H1 (cell line): ENCODE measurements around the gene ASCL5. TPM values are rescaled to one million over a fixed set of nuclear protein-coding genes. Genes with fewer than 3 reads are reported as not detected.

ENCODE experiments used
- CTCF ChIA-PET: fragments of 300-600 bp; sonication (Branson Sonifier 250); formaldehyde crosslinking; loops from one replicate; lab custom pipeline; 2021; ENCODE audit not compliant: partially characterized antibody; lab: Charles Lee
- POLR2A ChIA-PET: fragments of 300-600 bp; sonication (Branson Sonifier 250); formaldehyde crosslinking; loops from one replicate; lab custom pipeline; 2021; ENCODE audit warnings: inconsistent platforms; ENCODE audit not compliant: partially characterized antibody; lab: Charles Lee
- DNase-seq, 2 experiments: peaks; one replicate each; pipeline versions ENCODE4 v3.0.0 to v3.0.0-alpha.2; 2010 to 2022; ENCODE audit warnings: low spot score in 2 of 2, low read depth in 1 of 2, mixed read lengths in 1 of 2
- FAIRE-seq: peaks from 2 replicates; lab custom pipeline; 2011; peaks lifted over from hg19 to GRCh38; lab: Jason Lieb, UNC
- H2AFZ ChIP-seq: 2 replicates; pipeline ENCODE4 v1.8.1; 2012; ENCODE audit warnings: low read length, inconsistent platforms
- H2AK5ac ChIP-seq: 2 replicates; pipeline ENCODE4 v1.6.1; 2013; ENCODE audit warnings: low read depth, low read length
- H2BK120ac ChIP-seq: replicated peaks from 2 replicates; pipeline ENCODE3; 2013; ENCODE audit warnings: low read depth, low read length, inconsistent platforms
- H2BK12ac ChIP-seq: 2 replicates; pipeline ENCODE4 v1.6.1; 2013; ENCODE audit warnings: low read depth, low read length
- H2BK15ac ChIP-seq: 2 replicates; pipeline ENCODE4 v1.6.1; 2013; ENCODE audit warnings: low read length
- H2BK20ac ChIP-seq: 2 replicates; pipeline ENCODE4 v1.6.1; 2013; ENCODE audit warnings: low read length
- H2BK5ac ChIP-seq: 2 replicates; pipeline ENCODE4 v1.6.1; 2013; ENCODE audit warnings: low read depth, low read length
- H3K14ac ChIP-seq: 2 replicates; pipeline ENCODE4 v1.6.1; 2013; ENCODE audit warnings: inconsistent platforms; ENCODE audit not compliant: insufficient read length
- H3K18ac ChIP-seq: 2 replicates; pipeline ENCODE4 v1.6.1; 2013; ENCODE audit warnings: low read length; ENCODE audit errors: extremely low read depth
- H3K23ac ChIP-seq: 2 replicates; pipeline ENCODE4 v1.6.1; 2013; ENCODE audit warnings: inconsistent platforms; ENCODE audit not compliant: insufficient read length
- H3K23me2 ChIP-seq: 2 replicates; pipeline ENCODE4 v1.6.1; 2013; ENCODE audit warnings: low read depth, low read length
- H3K27ac ChIP-seq: 2 replicates; pipeline ENCODE4 v1.6.1; 2011; ENCODE audit warnings: low read depth, low read length, inconsistent platforms
- H3K27me3 ChIP-seq, 4 experiments: replicated peaks in 1 of 4; 1 replicate in 1 of 4; 2 replicates in 3 of 4; pipeline versions ENCODE4 v1.6.1 to v1.8.1; 2011 to 2013; ENCODE audit warnings: low read length in 3 of 4, mild to moderate bottlenecking in 3 of 4, inconsistent platforms in 2 of 4, mixed read lengths in 2 of 4, moderate library complexity in 1 of 4; ENCODE audit not compliant: control insufficient read depth in 3 of 4, insufficient read depth in 3 of 4; ENCODE audit errors: extremely low read depth in 1 of 4
- H3K36me3 ChIP-seq, 4 experiments: 2 replicates each; pipeline versions ENCODE4 v1.6.1 to v1.8.1; 2011 to 2013; ENCODE audit warnings: mild to moderate bottlenecking in 4 of 4, low read length in 3 of 4, moderate library complexity in 2 of 4, control low read depth in 1 of 4, inconsistent platforms in 1 of 4; ENCODE audit not compliant: insufficient read depth in 4 of 4, control insufficient read depth in 2 of 4
- H3K4ac ChIP-seq: replicated peaks from 2 replicates; pipeline ENCODE3; 2013; ENCODE audit warnings: low read length, low read depth, mixed read lengths, inconsistent platforms; ENCODE audit not compliant: insufficient read length
- H3K4me1 ChIP-seq, 4 experiments: replicated peaks in 1 of 4; 1 replicate in 1 of 4; 2 replicates in 3 of 4; pipeline versions ENCODE4 v1.6.1 to v1.8.1; 2011 to 2013; ENCODE audit warnings: low read length in 3 of 4, inconsistent platforms in 2 of 4, mixed read lengths in 1 of 4; ENCODE audit not compliant: insufficient read depth in 4 of 4, control insufficient read depth in 3 of 4
- H3K4me2 ChIP-seq, 2 experiments: 2 replicates each; pipeline versions ENCODE4 v1.6.1 to v1.8.1; 2011 to 2013; ENCODE audit warnings: low read depth in 2 of 2, low read length in 2 of 2, control low read depth in 1 of 2, inconsistent platforms in 1 of 2, mild to moderate bottlenecking in 1 of 2; ENCODE audit not compliant: insufficient read depth in 1 of 2
- H3K4me3 ChIP-seq, 4 experiments: fragments of 200-600, 300-600 bp in 1 of 4; sonication (generic), shearing (Covaris generic), sonication (Bioruptor Twin) in 1 of 4; 2 replicates each; pipeline versions ENCODE4 v1.5.1 to v1.8.1; 2011 to 2016; ENCODE audit warnings: low read length in 4 of 4, low read depth in 3 of 4, control low read depth in 2 of 4, inconsistent platforms in 2 of 4, mild to moderate bottlenecking in 2 of 4, mixed read lengths in 1 of 4, moderate library complexity in 1 of 4; ENCODE audit not compliant: insufficient read depth in 2 of 4; ENCODE audit errors: extremely low read depth in 1 of 4
- H3K56ac ChIP-seq: replicated peaks from 2 replicates; pipeline ENCODE3; 2013; ENCODE audit warnings: low read depth, mild to moderate bottlenecking, mixed read lengths, low read length, inconsistent platforms; ENCODE audit not compliant: insufficient read length
- H3K79me1 ChIP-seq: 2 replicates; pipeline ENCODE4 v1.6.1; 2013; ENCODE audit warnings: low read depth, low read length, control low read depth
- H3K79me2 ChIP-seq, 2 experiments: 2 replicates each; pipeline versions ENCODE4 v1.6.1 to v1.8.1; 2012 to 2013; ENCODE audit warnings: low read length in 2 of 2, mild to moderate bottlenecking in 2 of 2, inconsistent platforms in 1 of 2; ENCODE audit not compliant: insufficient read depth in 2 of 2, control insufficient read depth in 1 of 2
- H3K9ac ChIP-seq, 4 experiments: replicated peaks in 1 of 4; 1 replicate in 1 of 4; 2 replicates in 3 of 4; pipeline versions ENCODE4 v1.6.1 to v1.8.1; 2011 to 2013; ENCODE audit warnings: low read depth in 3 of 4, low read length in 3 of 4, control low read depth in 2 of 4, mild to moderate bottlenecking in 2 of 4, moderate library complexity in 2 of 4, inconsistent platforms in 1 of 4; ENCODE audit errors: extremely low read depth in 1 of 4
- H3K9me3 ChIP-seq, 2 experiments: 2 replicates each; pipeline versions ENCODE4 v1.6.1 to v1.8.1; 2012 to 2013; ENCODE audit warnings: mild to moderate bottlenecking in 2 of 2, moderate library complexity in 2 of 2, control low read depth in 1 of 2, inconsistent platforms in 1 of 2, low read depth in 1 of 2, low read length in 1 of 2, mixed read lengths in 1 of 2; ENCODE audit not compliant: insufficient read depth in 2 of 2
- H4K20me1 ChIP-seq, 2 experiments: replicated peaks in 1 of 2; 2 replicates each; pipeline versions ENCODE3 to v1.8.1; 2011 to 2013; ENCODE audit warnings: inconsistent platforms in 2 of 2, low read length in 2 of 2, mild to moderate bottlenecking in 1 of 2; ENCODE audit not compliant: insufficient read depth in 2 of 2, control insufficient read depth in 1 of 2
- H4K5ac ChIP-seq: 2 replicates; pipeline ENCODE4 v1.6.1; 2013; ENCODE audit warnings: low read length, low read depth, mixed read lengths, inconsistent platforms; ENCODE audit not compliant: insufficient read length
- H4K8ac ChIP-seq: 2 replicates; pipeline ENCODE4 v1.8.0; 2013; ENCODE audit warnings: mild to moderate bottlenecking, moderate library complexity, low read length, inconsistent platforms; ENCODE audit not compliant: insufficient read depth; ENCODE audit errors: extremely low read depth
- H4K91ac ChIP-seq: replicated peaks from 2 replicates; pipeline ENCODE3; 2013; ENCODE audit warnings: low read length, mixed read lengths, inconsistent platforms; ENCODE audit not compliant: insufficient read length
- BCL11A ChIP-seq, 2 experiments: IDR thresholded peaks; one replicate each; pipeline ENCODE4 v1.6.1; 2011; ENCODE audit warnings: low read depth in 2 of 2, low read length in 2 of 2, mild to moderate bottlenecking in 2 of 2
- JUN ChIP-seq: IDR thresholded peaks from 2 replicates; pipeline ENCODE4 v1.6.1; 2011; ENCODE audit warnings: low read depth, mild to moderate bottlenecking, improper control_type of control experiment, low read length
- WGBS, 2 experiments: shearing (Covaris generic) in 1 of 2; methylation state at CpG; one replicate each; pipeline versions ENCODE4 v1.1.6 to v1.1.7; 2013 to 2015; ENCODE audit warnings: low lambda C conversion rate in 2 of 2, mixed read lengths in 2 of 2, inconsistent platforms in 1 of 2, low coverage in 1 of 2, missing lambda C conversion rate in 1 of 2; ENCODE audit not compliant: insufficient replicate concordance in 2 of 2, insufficient coverage in 1 of 2, insufficient read length in 1 of 2; ENCODE audit errors: extremely low coverage in 1 of 2, missing lambda C conversion rate in 1 of 2; 5-methylcytosine and 5-hydroxymethylcytosine counted together
- polyA plus RNA-seq, 7 experiments: library from polyadenylated mRNA; depleted of rRNA in 3 of 7; stranded (reverse) in 5 of 7; unstranded in 2 of 7; fragments of >200 nt in 5 of 7; fragments of 200-250 nt in 2 of 7; gene quantifications; 1 replicate in 5 of 7; 2 replicates in 1 of 7; 4 replicates in 1 of 7; pipeline versions ENCODE4 v1.2.1 to v1.2.3, GENCODE V29; 2011 to 2013; ENCODE audit warnings: missing spikeins in 2 of 7, mixed read lengths in 2 of 7
- total RNA-seq: library from RNA; stranded (reverse); fragmentation: NEBNext Ultra II Directional; extraction: Animal tissue kit (Norgen Biotek cat#: 25700); gene quantifications from 2 replicates; pipeline ENCODE4 v1.2.1, GENCODE V29; 2021

Gene ASCL5
- total and polyA plus RNA-seq, 2 of the 8 experiments (the other 6 are each of a cell fraction or from before 2014, with no cell fraction given) = 0.29 to 0.41 TPM

DNA sequence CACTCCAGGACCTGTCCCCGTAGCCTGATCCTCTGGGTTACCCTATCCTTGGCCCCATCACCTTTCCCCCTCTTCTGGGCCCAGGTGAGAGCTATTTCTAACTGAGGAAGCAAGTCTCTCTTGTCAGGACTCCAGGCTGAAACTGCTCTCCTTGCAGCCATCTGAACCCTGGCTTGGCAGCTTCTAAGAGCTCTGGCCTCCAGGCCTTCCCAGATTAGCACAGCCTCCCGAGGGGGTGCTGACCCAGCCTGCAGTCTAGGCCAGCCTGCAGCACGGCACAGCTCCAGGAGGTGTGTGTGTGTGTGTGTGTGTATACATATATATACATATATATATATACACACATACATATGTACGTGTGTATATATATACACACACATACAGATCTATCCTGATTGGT, 32.2 kb downstream of the ASCL5 start:
- ChIA-PET CTCF (interaction anchor here (0.6 to 9.1 kb wide), 4 partner anchors 10 to 165 kb away, joined by 3 to 92 read pairs (median 6); no protein-coding TSS in a partner anchor), POLR2A (interaction anchor here (0.8 kb wide), 2 partner anchors 13 to 39 kb away, joined by 3 to 4 read pairs; no protein-coding TSS in a partner anchor)
- Histone ChIP-seq H3K79me2 (no peaks in the 10 kb centered on the region), H3K23me2 (no peaks in the 10 kb centered on the region), H3K9me3 (no peaks in the 10 kb centered on the region), H3K18ac (no peak overlapping the region), H3K27me3 (0 out of 7 replicates have a peak, but pooled peaks cover 0 to 1% (median 0%) of the 10 kb centered on the region in 4 experiments), H3K56ac (no peak overlapping the region), H4K91ac (no peak overlapping the region), H2BK20ac (no peak overlapping the region), H3K14ac (no peak overlapping the region), H2BK120ac (no peak overlapping the region), H2AFZ (no peak overlapping the region), H3K9ac (no peak overlapping the region), H3K4ac (no peak overlapping the region), H3K4me3 (no peak overlapping the region), H3K79me1 (no peaks in the 10 kb centered on the region), H2BK15ac (no peak overlapping the region), H2BK5ac (no peak overlapping the region), H4K8ac (no peak overlapping the region), H3K4me2 (no peak overlapping the region), H2AK5ac (no peak overlapping the region), H4K20me1 (no peaks in the 10 kb centered on the region), H2BK12ac (no peak overlapping the region), H3K36me3 (no peaks in the 10 kb centered on the region), H3K4me1 (peaks cover 0 to 3% (median 0%) of the 10 kb centered on the region in 4 experiments; a peak in 1 of 7 replicates), H3K27ac (no peak overlapping the region), H4K5ac (no peak overlapping the region), H3K23ac (no peak overlapping the region)
- WGBS, 2 experiments = 77% methylated on average over 4 of the region's 4 CpGs; no CpG with 5 or more reads in 1 of the 2 experiments
- DNase-seq (no peak), FAIRE-seq (no peak)
- no peak for TF ChIP-seq BCL11A (IDR thresholded peaks at IDR 0.05; ENCODE audit: low read depth in 2 of 2, low read length in 2 of 2)
- TF ChIP-seq JUN = no peak
